LNCAP (cell line): ENCODE data around the gene RPS2.

Experiments
- CTCF ChIP-seq: fragments of 450-650 bp; IDR thresholded peaks from 2 replicates; pipeline ENCODE4 v1.5.1; 2017; ENCODE audit warnings: mild to moderate bottlenecking

RPS2 gene

GRCh38 chr16:1989209-1990100 lies 24.8 kb upstream of the RPS2 start, which contains the start of gene SYNGR3:
Gene SYNGR3 (plus strand): TSS chr16:1989970. CDS start chr16:1990103, 133 bp downstream.
- TF ChIP-seq CTCF: no peak

GRCh38 chr16:1987198-1987597 lies 22.6 kb upstream of the RPS2 start:
- TF ChIP-seq CTCF: no peak

- TF ChIP-seq CTCF: no peak
These were observed 21.0 kb upstream of the RPS2 start for GRCh38 chr16:1985466-1986150.

GRCh38 chr16:1984347-1985225 lies 20.0 kb upstream of the RPS2 start:
- TF ChIP-seq CTCF: no peak

GRCh38 chr16:1983544-1984346 lies 19.1 kb upstream of the RPS2 start, which contains the start of gene GFER:
Gene GFER (plus strand): TSS chr16:1984193. CDS start chr16:1984219, 26 bp downstream.
- peak; percentile 52 for TF ChIP-seq CTCF

GRCh38 chr16:1982991-1983543 lies 18.4 kb upstream of the RPS2 start:
- no peak for TF ChIP-seq CTCF
